Stimulated activated CD4-positive, alpha-beta T cell treated with anti-CD3 and anti-CD28 coated beads, Interleukin-1b, Interleukin-23, amount 100 ng/mL, for 24 hours (primary cell): ENCODE results near the gene MYBBP1A.

Experiments
- DNase-seq, 4 experiments: peaks; one replicate each; pipeline ENCODE4 v3.0.0-alpha.2; 2020; ENCODE audit warnings: low read depth in 4 of 4, low spot score in 1 of 4

MYBBP1A gene

GRCh38 chr17:4505187-4505586 lies 50.0 kb downstream of the MYBBP1A start:
- no peak for DNase-seq

- no peak for DNase-seq
Observed at GRCh38 chr17:4504188-4504587, 51.0 kb downstream of the MYBBP1A start.

- DNase-seq: no peak
Observed at GRCh38 chr17:4503283-4504025, 51.7 kb downstream of the MYBBP1A start.

GRCh38 chr17:4502466-4503154 lies 52.6 kb downstream of the MYBBP1A start:
- no peak for DNase-seq

GRCh38 chr17:4501295-4501949 lies 53.8 kb downstream of the MYBBP1A start:
- DNase-seq: no peak

GRCh38 chr17:4500191-4500571 lies 55.0 kb downstream of the MYBBP1A start:
- DNase-seq: no peak

- DNase-seq: no peak
Observed at GRCh38 chr17:4499431-4500190, 55.6 kb downstream of the MYBBP1A start.

GRCh38 chr17:4498461-4499397 lies 56.5 kb downstream of the MYBBP1A start, which contains the start of gene SPNS2:
TSS of gene SPNS2 (plus strand) at chr17:4498881. CDS start at chr17:4499048, 167 bp downstream.
- DNase-seq: peak; percentile 32 to 51 (median 42)

- no peak for DNase-seq
Observed at GRCh38 chr17:4497101-4497824, 57.9 kb downstream of the MYBBP1A start.

- DNase-seq: no peak
Observed at GRCh38 chr17:4492721-4493561, 62.2 kb downstream of the MYBBP1A start.

- no peak for DNase-seq
Observed at GRCh38 chr17:4490637-4491061, 64.5 kb downstream of the MYBBP1A start.

GRCh38 chr17:4490109-4490591 lies 65.0 kb downstream of the MYBBP1A start:
- DNase-seq: no peak

- no peak for DNase-seq
Observed at GRCh38 chr17:4488989-4489595, 66.1 kb downstream of the MYBBP1A start.
